Measurements from ENCODE around the gene MPDZ.

The MPDZ gene

GRCh38 chr9:13274886-13275641, 4.4 kb downstream of the MPDZ start:
- H3K4me2 ChIP-seq (ENCODE audit: insufficient read depth, low read length): no peak overlapping the region
- no peak overlapping the region for H2AFZ ChIP-seq (ENCODE audit: low read depth, low read length)
- no peaks in the 10 kb centered on the region for H3K4me1 ChIP-seq (ENCODE audit: insufficient read depth, low read length)
- H4K20me1 ChIP-seq (ENCODE audit: insufficient read depth, low read length): no peaks in the 10 kb centered on the region
- no peak overlapping the region for H3K4me3 ChIP-seq (ENCODE audit: low read depth in 1 of 2, low read length in 2 of 2)
- H3K27ac ChIP-seq (ENCODE audit: low read length): no peak overlapping the region
- H3K9me3 ChIP-seq (ENCODE audit: insufficient read depth, low read length, severe bottlenecking): no peaks in the 10 kb centered on the region
- ATAC-seq (ENCODE audit: insufficient read depth, low read depth) (no peak), DNase-seq (no peak)
- no peaks in the 10 kb centered on the region for H3K27me3 ChIP-seq (ENCODE audit: insufficient read depth, low read length, poor library complexity)
- no peaks in the 10 kb centered on the region for H3K36me3 ChIP-seq (ENCODE audit: insufficient read depth, low read length)
- no peaks in the 10 kb centered on the region for H3K79me2 ChIP-seq (ENCODE audit: insufficient read depth, low read length)
- H3K9ac ChIP-seq (ENCODE audit: low read depth, low read length): no peak overlapping the region
- no peak for TF ChIP-seq EZH2 (IDR thresholded peaks at IDR 0.05; ENCODE audit: borderline replicate concordance, low read depth, low read length, severe bottlenecking)
- TF ChIP-seq, protein P1, sequence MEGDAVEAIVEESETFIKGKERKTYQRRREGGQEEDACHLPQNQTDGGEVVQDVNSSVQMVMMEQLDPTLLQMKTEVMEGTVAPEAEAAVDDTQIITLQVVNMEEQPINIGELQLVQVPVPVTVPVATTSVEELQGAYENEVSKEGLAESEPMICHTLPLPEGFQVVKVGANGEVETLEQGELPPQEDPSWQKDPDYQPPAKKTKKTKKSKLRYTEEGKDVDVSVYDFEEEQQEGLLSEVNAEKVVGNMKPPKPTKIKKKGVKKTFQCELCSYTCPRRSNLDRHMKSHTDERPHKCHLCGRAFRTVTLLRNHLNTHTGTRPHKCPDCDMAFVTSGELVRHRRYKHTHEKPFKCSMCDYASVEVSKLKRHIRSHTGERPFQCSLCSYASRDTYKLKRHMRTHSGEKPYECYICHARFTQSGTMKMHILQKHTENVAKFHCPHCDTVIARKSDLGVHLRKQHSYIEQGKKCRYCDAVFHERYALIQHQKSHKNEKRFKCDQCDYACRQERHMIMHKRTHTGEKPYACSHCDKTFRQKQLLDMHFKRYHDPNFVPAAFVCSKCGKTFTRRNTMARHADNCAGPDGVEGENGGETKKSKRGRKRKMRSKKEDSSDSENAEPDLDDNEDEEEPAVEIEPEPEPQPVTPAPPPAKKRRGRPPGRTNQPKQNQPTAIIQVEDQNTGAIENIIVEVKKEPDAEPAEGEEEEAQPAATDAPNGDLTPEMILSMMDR (IDR thresholded peaks at IDR 0.05; ENCODE audit: borderline replicate concordance, extremely low read depth, low read length, poor library complexity, severe bottlenecking): no peak

- no peak overlapping the region for H2AFZ ChIP-seq (ENCODE audit: low read depth, low read length)
- no peaks in the 10 kb centered on the region for H3K4me1 ChIP-seq (ENCODE audit: insufficient read depth, low read length)
- no peak for TF ChIP-seq EZH2 (IDR thresholded peaks at IDR 0.05; ENCODE audit: borderline replicate concordance, low read depth, low read length, severe bottlenecking)
- no peak overlapping the region for H3K4me3 ChIP-seq (ENCODE audit: low read depth in 1 of 2, low read length in 2 of 2)
- no peaks in the 10 kb centered on the region for H3K27me3 ChIP-seq (ENCODE audit: insufficient read depth, low read length, poor library complexity)
- no peaks in the 10 kb centered on the region for H3K36me3 ChIP-seq (ENCODE audit: insufficient read depth, low read length)
- H3K79me2 ChIP-seq (ENCODE audit: insufficient read depth, low read length): no peaks in the 10 kb centered on the region
- DNase-seq: no peak
- no peak overlapping the region for H3K9ac ChIP-seq (ENCODE audit: low read depth, low read length)
- ATAC-seq (ENCODE audit: insufficient read depth, low read depth): no peak
- H3K27ac ChIP-seq (ENCODE audit: low read length): no peak overlapping the region
- no peaks in the 10 kb centered on the region for H4K20me1 ChIP-seq (ENCODE audit: insufficient read depth, low read length)
- H3K4me2 ChIP-seq (ENCODE audit: insufficient read depth, low read length): no peak overlapping the region
- no peaks in the 10 kb centered on the region for H3K9me3 ChIP-seq (ENCODE audit: insufficient read depth, low read length, severe bottlenecking)
These were observed 8.8 kb downstream of the MPDZ start for GRCh38 chr9:13270734-13271133.

DNA sequence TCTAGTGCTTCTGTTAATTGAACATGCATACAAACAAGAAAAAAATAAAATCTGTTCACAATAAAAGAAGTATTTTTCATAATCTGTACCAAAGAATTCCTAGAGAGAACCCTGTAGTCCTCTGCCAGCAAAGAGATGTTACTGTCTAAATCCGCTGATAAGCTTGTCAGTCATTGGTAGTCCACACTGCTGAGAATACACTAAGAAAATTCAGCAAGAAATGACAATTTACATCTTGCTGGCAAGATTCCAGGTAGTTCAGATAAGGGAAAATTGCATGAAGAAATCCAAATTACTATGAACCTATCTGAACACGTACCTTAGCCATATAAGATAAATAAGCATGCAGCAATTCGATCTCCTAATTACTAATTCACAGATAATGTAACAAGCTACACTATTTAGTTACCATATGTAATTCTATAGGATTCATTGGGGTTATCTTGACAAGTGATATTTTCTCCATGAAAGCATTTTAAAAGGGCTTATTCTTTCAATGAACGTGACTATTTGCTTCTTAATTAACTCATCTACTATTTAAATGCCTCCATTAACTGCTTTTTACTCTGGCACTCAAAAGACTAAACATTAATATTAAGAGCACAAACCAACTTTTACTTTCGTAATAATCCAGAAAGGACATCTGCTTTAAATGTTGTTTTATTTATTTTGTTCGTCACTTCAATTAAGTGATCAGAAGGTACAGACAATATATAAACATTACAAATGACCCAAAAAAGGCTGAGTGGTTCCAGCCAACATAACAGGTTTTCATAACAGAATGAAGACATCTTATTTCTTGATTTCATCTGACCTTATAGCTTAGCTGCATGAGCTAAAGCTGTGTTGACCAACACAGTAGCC, 9.7 kb downstream of the MPDZ start:
- TF ChIP-seq, protein P1 (IDR thresholded peaks at IDR 0.05; ENCODE audit: borderline replicate concordance, extremely low read depth, low read length, poor library complexity, severe bottlenecking): no peak
- Histone ChIP-seq H3K27me3 (ENCODE audit: insufficient read depth, low read length, poor library complexity) (no peaks in the 10 kb centered on the region), H3K9me3 (ENCODE audit: insufficient read depth, low read length, severe bottlenecking) (no peaks in the 10 kb centered on the region), H3K4me2 (ENCODE audit: insufficient read depth, low read length) (no peak overlapping the region), H3K79me2 (ENCODE audit: insufficient read depth, low read length) (no peaks in the 10 kb centered on the region), H3K9ac (ENCODE audit: low read depth, low read length) (no peak overlapping the region), H4K20me1 (ENCODE audit: insufficient read depth, low read length) (no peaks in the 10 kb centered on the region), H3K4me3 (ENCODE audit: low read depth in 1 of 2, low read length in 2 of 2) (no peak overlapping the region), H2AFZ (ENCODE audit: low read depth, low read length) (no peak overlapping the region), H3K27ac (ENCODE audit: low read length) (no peak overlapping the region), H3K36me3 (ENCODE audit: insufficient read depth, low read length) (no peaks in the 10 kb centered on the region), H3K4me1 (ENCODE audit: insufficient read depth, low read length) (no peaks in the 10 kb centered on the region)
- no peak for DNase-seq
- no peak for ATAC-seq (ENCODE audit: insufficient read depth, low read depth)

DNA sequence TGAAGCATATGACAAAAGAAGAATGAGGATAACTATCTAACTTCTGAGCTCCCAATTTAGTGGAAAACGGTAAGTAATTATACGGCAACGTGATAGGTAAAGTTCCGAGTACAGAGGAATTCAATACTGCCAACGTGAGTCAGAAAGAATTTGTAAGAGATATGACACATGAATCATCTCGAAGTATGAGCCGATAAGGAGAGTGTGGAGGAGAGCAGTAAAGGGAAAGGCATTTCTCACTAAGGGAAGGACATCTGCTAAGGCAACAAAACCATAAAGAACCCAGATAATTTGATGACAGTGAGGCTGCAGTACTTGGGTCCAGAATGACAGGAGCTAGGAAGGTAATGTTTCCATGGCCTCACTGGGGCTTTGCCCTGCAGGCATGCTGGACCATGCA, 11.0 kb downstream of the MPDZ start:
- Histone ChIP-seq H3K27ac (ENCODE audit: low read length) (no peak overlapping the region), H4K20me1 (ENCODE audit: insufficient read depth, low read length) (no peaks in the 10 kb centered on the region), H3K27me3 (ENCODE audit: insufficient read depth, low read length, poor library complexity) (no peaks in the 10 kb centered on the region), H3K4me3 (ENCODE audit: low read depth in 1 of 2, low read length in 2 of 2) (no peak overlapping the region), H3K4me1 (ENCODE audit: insufficient read depth, low read length) (no peaks in the 10 kb centered on the region), H3K36me3 (ENCODE audit: insufficient read depth, low read length) (no peaks in the 10 kb centered on the region), H2AFZ (ENCODE audit: low read depth, low read length) (no peak overlapping the region), H3K79me2 (ENCODE audit: insufficient read depth, low read length) (no peaks in the 10 kb centered on the region), H3K9ac (ENCODE audit: low read depth, low read length) (no peak overlapping the region), H3K4me2 (ENCODE audit: insufficient read depth, low read length) (no peak overlapping the region), H3K9me3 (ENCODE audit: insufficient read depth, low read length, severe bottlenecking) (no peaks in the 10 kb centered on the region)
- DNase-seq (no peak), ATAC-seq (ENCODE audit: insufficient read depth, low read depth) (no peak)
- TF ChIP-seq, protein P1 (IDR thresholded peaks at IDR 0.05; ENCODE audit: borderline replicate concordance, extremely low read depth, low read length, poor library complexity, severe bottlenecking): no peak
- no peak for TF ChIP-seq EZH2 (IDR thresholded peaks at IDR 0.05; ENCODE audit: borderline replicate concordance, low read depth, low read length, severe bottlenecking)
